HG02588 (cell line): ENCODE measurements around the gene N4BP2L2.
"Not testable (repeated sequence)": the region's sequence is repeated elsewhere in the genome, so short reads cannot be mapped to it uniquely, and the experiment has no call there.

ENCODE experiments used
- ATAC-seq: cut with Tn5 transposase; IDR thresholded peaks from one replicate; pipeline ENCODE4 v1.9.1; 2021; ENCODE audit warnings: mild to moderate bottlenecking, moderate library complexity; ENCODE audit not compliant: unreplicated experiment

Gene N4BP2L2

DNA sequence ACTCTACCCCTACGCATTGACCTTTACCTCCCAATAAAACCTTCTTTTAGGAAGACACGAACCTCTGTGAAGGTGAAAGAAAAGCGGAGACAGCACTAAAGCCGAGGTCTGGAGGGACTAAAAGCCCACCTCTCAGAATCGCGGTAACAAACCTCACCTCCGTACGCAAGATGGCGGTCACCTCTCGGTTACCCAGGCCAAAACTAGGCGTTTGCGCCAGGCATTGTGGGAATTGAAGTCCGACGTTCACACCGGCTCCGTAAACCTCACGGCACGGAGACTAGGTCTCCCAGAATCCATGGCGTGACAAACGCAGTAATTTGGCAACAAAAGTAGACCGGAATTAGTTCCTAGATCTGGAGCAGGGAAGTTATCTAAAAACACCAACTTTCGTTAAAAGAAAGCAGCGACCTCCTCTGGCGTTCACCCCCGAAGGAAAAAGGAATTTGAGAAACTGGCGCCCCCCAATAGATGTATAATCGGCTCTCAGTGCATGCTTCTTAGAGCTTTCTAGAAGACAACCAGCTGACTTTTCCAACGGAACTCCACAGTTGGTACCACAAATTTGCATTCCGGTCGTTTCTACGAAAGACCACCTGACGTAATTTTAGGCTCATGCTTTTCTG lies at the start of gene N4BP2L2:
Gene N4BP2L2 (minus strand): TSS at position 175 of the 626 bp plus-strand sequence. CDS start 1,768 bp downstream, outside the sequence.
- ATAC-seq, result peak; percentile 97

DNA sequence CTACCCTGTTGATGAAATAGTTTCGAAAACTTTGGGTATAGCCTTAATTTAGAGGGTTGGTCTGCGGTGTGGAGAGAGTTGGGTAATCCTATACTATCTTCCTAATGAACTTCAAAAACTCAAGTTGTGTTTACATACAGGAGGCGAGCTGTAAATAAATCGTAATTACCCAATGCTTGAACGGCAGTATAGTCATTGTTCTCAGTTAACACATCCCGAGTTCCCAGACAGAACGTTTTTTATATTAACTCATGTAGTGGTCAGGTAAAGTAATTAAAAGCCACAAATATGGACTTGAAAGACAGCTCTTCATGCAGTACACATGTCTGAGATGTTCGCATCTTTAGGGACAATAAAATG lies 49.2 kb upstream of the N4BP2L2 start:
- ATAC-seq, result no peak

DNA sequence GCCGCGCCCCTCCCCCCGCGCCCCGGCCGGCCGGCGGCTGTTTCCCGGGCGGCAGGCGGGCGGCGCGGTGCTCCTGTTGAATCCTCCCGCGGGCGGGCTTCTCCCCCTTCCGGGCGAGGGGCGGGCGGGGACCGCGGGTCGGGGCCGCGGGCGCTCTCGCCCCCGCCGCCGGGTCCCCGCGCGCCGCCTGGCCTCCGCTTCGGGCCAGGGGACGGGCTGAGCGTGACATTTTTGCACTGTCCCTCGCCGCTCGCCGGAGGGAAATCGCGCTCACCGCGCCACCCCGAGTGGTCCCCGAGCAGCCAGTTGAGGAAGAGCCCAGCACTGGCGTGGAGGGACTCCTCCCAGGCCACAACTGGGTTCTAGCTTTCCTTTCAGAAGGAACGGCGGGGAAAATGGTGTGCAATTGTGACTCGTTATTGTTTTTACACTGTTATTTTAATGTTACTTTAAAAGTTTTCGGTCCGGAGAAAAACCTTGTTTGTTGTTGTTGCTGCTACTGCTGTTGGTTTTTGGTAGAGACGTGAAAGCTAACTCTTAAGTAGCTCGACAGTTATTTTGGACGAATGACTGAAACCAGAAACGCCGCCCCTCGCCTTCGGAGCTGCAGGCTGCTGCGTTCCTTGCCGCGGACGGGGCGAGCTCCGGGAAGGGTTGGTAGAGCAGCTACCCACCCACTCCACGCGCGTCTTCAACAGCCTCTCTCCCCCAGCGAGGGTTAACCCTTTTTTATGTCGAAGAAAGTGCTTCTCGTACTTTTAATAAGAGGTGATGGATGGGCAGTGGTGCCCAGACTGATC lies 48.6 kb upstream of the N4BP2L2 start:
- peak; percentile 43 for ATAC-seq

DNA sequence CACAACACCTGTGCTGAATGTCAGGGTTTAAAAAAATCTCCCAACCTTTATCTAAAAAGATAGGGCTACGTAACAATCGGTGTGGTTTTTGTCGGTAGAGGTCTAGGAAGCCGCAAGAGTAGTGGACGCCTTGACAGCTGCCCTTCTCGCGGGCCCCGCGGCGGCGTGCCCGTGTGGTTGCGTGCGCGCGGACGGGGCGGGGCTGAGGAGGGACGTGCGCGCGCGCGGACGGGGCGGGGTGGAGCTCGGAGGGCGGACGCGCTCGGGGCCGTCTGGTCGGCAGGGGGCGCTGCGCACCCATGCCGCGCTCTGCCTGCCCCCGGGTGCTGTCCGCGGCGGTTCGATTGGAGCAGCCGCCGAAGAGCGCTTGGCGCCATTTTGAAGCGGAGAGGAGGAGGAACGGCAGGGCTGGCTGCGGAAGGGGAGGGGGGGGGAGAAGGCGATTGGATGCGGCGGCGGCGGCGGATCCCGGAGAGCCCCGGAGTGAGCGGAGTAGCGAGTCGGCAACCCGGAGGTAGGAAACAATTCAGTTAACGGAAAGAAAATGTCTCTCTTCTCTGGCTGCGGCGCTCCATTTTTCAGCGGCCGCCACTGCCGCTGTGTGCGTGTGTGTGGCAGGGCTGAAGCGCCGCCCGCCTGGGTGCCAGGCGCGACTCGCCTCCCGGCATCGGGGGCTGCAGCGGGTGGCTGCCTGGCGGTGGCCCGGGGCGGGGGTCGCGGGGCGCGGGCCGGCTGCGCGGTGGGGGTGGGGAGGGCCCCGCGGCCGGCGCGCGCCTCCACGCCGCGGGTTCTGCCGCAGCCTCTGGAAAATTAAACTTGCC lies 47.7 kb upstream of the N4BP2L2 start, which contains the start of gene PDS5B:
Gene PDS5B (plus strand): TSS at position 373 of the 821 bp plus-strand sequence. CDS start 62,321 bp downstream, outside the sequence.
- ATAC-seq, result peak; percentile 86

DNA sequence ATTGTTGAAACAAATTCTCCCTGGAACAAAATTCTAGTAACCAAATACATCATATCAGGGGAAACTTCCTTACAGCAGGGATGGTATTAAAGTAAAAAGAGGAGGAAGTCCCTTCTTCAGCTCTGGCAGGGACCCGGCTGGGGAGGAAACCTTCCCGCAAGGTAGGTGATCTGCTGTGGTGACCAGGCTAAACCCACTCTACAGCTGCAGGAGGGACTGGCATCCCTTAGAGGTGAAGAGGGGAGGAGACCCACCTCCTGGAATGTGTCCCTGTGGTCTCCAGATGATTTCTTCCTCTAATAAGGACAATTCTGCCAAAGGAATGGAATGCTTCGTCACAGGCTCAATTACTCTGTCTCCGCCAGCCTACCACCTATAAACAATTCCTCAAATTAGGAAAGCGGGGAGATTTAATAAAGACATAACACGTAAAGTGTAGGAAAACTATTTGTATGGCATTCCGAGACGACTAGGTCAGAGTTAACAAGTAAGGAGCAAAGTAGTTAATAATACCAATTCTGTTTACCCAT lies 47.0 kb upstream of the N4BP2L2 start:
- no peak for ATAC-seq

DNA sequence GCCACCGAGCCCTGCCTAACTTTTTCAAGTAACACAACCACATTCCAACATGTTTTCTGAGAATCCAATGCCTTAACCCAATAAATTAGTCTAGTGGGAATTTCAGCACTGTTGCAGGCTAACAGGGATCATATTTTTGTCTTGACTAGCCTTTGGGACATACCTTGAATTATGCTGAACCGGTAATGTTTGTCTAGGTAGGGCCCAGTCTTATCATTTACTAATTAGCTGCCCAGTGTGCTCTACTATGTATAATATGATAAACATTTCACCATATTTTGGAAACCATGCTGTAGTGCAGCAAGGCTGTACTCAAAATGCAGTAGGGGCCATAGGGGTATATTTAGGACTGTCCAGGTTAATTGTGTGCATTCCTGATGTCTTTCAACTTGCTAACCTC lies 44.4 kb upstream of the N4BP2L2 start:
- ATAC-seq, result no peak

DNA sequence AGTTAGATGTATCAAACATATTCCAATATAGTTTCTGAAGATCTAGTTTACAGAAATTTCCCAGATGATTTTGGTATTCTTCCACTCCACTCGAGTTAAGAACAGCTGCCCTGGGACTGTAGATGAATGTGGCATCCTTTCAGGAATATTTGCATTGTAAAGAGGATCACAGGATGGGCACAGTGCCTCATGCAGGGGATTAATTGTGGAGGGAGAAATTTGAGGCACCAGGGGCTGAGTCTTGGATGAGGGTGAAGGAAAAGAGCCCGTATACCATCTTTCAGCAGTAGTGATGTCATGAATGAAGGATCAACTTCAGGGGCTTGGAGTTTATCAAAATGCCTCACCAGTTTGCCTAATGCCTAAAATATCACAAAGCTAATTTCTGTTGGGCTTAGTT lies 43.7 kb upstream of the N4BP2L2 start:
- no peak for ATAC-seq

DNA sequence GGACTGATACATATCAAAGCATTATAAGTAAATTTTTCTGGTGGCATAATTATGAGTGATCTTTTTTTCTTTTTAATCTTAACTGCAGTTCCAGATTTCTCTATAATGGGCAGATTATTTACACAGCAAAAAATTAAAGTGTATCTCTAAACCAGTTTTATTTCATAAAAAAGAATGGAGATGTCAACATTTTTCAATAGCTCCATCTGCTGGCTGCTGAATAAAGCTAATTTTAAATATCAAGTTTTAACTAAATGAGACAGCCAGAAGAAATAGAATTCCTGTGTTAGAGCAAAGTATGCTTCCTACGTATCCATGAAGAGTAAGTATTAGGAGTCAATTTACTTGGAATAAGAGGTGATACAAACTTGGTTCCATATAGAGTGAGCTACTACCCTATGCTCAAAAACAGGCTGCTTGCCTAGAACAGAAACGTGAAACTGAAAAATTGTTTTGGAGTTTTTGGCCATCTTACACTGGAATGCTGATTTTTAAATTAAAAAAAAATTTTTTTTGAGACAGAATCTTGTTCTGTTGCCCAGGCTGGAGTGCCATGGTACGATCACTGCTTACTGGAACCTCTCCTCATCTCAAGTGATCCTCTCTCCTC lies 42.7 kb upstream of the N4BP2L2 start:
- ATAC-seq, result no peak

DNA sequence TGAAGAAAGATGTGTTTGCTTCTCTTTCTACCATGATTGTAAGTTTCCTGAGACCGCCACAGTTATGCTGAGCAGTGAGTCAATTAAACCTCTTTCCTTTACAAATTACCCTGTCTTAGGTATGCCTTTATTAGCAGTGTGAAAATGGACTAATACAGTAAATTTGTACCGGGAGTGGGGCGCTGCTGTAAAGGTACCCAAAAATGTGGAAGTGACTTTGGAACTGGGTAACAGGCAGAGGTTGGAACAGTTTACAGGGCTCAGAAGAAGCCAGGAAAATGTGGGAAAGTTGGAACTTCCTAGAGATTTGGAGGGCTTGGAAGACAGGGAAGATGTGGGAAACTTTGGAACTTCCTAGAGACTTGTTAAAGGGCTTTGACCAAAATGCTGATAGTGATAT lies 38.4 kb upstream of the N4BP2L2 start:
- ATAC-seq, result no peak

DNA sequence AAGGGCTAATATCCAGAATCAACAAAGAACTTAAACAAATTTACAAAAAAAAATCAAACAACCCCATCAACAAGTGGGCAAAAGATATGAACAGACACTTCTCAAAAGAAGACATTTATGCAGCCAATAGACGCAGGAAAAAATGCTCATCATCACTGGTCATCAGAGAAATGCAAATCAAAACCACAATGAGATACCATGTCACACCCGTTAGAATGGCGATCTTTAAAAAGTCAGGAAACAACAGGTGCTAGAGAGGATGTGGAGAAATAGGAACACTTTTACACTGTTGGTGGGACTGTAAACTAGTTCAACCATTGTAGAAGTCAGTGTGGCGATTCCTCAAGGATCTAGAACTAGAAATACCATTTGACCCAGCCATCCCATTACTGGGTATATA lies 37.1 kb upstream of the N4BP2L2 start:
- not testable (repeated sequence) for ATAC-seq

DNA sequence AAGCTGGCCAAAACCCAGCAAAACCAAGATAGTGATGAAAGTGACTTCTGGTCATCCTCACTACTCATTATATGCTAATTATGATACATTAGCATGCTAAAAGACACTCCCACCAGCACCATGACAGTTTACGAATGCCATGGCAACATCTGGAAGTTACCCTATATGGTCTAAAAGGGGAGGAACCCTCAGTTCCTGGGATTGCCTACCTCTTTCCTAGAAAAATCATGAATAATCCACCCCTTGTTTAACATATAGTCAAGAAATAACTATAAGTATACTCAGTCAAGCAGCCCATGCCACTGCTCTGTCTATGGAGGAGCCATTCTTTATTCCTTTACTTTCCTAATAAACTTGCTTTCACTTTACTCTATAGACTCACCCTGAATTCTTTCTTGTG lies 22.2 kb upstream of the N4BP2L2 start:
- not testable (repeated sequence) for ATAC-seq

DNA sequence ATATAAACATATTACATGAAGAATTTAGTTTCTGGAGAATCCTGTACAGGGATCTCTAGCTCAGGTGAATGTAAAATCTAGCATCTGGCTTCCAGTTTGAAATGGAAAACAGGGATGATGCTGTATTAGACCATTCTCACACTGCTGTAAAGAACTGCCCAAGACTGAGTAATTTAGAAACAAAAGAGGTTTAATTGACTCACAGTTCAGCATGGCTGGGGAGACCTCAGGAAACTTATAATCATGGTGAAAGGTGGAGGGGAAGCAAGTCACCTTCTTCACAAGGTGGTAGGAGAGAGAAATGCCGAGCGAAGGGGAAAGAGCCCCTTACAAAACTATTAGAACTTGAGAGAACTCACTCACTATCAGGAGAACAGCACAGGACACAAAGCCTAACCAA lies 17.0 kb upstream of the N4BP2L2 start:
- ATAC-seq, result no peak

DNA sequence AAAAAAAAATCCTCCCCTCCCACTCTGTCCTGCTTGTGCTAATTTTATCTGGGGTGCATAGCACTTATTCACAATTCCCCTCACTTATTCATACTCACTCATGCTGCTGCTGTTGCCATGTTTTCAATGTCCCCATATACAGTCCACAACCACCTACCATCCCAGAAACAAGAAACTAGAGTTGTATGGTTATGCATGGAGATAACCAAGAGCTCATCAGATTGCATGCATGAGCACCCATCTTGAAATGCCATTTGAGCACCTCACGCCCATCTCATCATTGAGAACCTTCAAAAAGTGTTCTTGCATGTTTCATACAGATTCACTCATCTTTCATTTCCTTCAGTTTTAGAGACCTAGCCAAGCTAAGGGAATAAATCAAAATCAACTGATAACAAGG lies 15.1 kb upstream of the N4BP2L2 start:
- no peak for ATAC-seq

DNA sequence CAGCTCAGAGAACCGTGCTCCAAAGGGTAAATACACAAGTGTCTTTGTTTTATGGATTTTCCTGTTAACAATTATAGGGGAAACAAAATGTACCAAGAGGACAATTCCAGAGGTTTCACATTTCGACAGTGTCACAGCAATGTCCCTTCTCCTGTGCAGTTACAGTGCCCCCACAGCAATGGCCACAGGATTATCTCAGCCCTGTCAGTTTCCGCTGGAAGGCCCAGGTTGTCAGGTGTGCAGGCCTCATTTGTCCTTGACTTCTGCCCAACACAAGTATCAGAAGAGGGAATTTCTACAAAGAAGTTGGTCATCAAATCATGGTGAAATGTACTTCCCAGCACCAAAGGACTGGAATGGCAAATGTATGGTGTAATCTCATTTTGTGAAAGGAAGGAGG lies 11.2 kb upstream of the N4BP2L2 start:
- ATAC-seq, result no peak

DNA sequence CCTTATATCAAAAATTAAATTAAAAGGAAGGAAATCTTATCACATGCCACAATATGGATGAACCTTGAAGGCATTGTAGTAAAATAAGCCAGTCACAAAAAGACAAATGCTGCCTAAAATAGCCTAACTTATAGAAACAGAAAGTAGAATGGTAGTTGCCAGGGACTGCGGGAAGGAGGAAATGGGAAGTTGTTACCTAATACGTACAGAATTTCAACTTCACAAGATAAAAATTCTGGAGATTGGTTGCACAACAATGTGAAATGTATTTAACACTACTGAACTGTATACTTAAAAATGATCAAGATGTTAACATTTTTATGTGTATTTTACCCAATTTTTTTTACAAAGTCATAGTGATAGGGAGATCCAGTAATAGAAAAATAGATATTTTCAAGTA lies 10.2 kb upstream of the N4BP2L2 start:
- no peak for ATAC-seq

DNA sequence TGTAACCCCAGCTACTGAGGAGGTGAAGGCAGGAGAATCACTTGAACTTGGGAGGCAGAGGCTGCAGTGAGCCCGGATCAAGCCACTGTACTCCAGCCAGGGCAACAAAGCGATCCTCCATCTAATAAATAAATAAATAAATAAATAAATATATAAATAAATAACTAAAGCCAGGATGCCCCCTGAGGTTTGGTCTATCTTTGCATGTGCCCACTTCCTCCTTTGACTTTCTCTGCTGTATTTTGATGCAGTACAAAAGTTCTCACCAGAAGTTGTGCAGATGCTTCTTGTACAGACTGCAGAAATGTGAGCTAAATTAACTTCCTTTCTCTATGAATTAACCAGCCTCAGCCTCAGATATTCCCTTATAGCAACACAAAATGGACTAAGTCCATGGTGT lies 6.5 kb upstream of the N4BP2L2 start:
- no peak for ATAC-seq

DNA sequence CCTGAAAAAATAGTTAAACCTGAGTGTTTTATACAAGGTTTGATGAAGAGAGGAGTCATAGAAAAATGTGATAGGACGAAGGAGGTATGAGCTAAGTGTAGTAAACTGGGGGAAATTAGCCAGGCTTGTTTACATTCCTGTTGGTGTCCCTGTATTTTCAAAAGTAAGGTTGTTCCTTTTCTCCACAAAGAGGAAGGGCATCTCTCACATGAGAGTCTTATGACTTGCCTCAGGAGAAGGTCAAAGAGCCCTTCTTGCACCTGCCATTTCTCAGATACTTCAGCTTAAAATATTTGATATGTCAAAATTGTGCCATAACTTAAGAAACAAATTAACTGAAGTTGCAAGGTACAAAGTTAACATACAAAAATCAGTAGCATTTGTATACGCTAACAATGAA lies 3.6 kb upstream of the N4BP2L2 start:
- no peak for ATAC-seq

DNA sequence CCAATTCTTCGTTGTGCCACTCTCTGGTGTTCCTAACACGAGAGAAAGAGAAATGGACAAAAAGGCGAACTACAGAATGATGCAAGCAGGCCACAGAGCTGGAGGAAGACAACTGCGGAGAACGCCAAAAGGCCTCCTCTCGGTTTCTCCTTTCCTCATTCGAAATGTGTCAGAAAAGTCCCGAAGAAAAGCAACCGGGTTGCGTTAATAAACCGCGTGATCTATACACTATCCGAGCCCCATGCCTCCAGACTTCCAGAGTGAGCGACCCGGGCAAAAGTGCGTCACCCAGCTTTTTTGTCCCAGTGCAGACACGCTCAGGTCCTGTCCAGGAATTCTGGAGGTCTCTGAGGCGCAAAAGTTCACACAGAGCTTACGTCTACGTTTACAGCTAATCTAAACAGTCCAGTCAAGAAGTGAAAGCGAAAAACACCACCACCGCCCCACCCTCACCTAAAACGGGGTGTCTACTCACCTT lies 413 bp downstream of the N4BP2L2 start:
- ATAC-seq, result peak; percentile 78

DNA sequence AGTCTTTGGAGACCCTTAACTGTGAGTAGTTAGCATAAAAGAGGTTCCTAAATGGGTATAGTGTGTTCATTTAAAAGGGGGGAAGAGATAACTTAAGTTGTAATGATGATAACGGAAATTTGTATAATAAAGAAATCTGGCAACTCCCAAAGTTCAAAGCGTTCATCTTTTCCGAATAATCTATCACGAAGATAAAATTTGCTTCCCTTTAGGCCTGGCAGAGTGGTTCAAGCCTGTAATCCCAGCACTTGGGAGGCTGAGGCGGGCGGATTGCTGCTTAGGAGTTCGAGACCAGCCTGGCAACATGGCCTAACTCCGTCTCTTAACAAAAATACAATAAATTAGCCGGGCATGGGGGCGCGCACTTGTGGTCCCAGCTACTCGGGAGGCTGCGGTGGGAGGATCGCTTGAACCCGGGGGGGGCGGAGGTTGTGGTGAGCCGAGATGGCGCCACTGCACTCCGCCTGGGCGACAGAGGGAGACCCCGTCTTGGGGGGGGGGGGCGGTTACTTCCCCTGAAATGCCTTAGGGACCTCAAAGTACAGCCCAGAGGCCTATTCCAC lies 934 bp downstream of the N4BP2L2 start:
- no peak for ATAC-seq

DNA sequence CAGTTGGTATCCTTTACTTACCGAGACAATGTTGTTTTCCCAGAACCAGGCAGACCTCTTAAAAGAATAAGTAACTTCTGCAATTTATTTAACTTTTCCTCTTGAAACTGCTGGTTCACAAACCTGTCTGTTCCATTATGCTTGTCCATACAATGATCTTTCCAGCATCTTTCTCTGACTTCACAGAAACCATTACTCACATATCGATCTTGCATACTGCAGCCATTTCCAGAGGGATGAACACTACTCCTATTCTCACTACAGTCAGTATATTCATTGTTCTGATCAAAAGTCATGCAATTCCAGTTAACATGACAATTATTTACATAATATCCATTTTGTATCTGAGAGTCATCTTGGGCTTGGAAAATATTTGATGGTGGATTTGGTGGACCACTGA lies 2.8 kb downstream of the N4BP2L2 start:
- no peak for ATAC-seq
